ENCODE measurements around the gene VWC2. TPM values are rescaled to one million over a fixed set of nuclear protein-coding genes. Genes with fewer than 3 reads are reported as not detected.

The VWC2 gene
- total RNA-seq, 4 donors from 2014 or later: under 0.01 to 0.19 (median 0.09) TPM

DNA sequence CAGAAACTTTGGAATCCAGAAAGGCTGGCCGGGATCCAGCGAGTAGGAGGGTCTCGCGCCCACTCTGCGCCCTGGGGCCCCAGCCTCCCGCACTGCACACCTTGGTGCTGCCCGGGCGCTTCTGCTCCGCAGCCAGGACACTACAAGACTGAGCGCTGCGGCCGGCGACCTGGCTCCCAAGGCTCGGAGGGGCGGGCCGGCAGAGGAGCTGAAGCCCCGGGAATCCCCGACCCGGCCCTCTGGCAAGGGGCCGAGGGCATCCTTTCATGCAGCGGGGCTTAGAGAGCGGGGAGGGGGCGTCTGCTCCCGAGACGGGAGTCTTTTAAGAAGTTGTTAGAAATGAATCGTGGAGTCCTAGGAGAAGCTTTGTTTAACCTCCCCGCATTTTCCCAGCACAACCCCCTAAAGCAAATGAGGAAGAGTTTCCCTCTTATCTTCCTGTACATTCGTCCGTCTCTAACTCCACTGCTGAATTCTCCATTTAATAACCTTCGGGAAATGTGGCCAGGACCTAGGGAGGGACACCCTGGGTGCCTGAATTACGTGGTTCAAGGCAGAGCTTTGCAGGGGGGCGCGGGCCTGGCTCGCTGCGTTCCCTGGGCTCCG is 1.1 kb downstream of the VWC2 start:
- 1 to 4% methylated on average over 18 of the region's 36 CpGs for WGBS, 2 donors
- no peak for DNase-seq
- intact Hi-C loops (cut with DNase I): no loop called here
- Histone ChIP-seq H3K4me1 (peaks cover 13 to 38% (median 16%) of the 10 kb centered on the region in 3 donors), H3K4me3 (peak overlapping the region; percentile 42 to 65 (median 54)), H3K9me3 (no peaks in the 10 kb centered on the region), H3K27ac (peak overlapping the region in 1 of 4 donors; percentile 45), H3K36me3 (no peaks in the 10 kb centered on the region), H3K27me3 (peaks cover 0 to 70% (median 0%) of the 10 kb centered on the region in 4 donors)
- TF ChIP-seq POLR2A (IDR thresholded peaks at IDR 0.05): no peak
- TF ChIP-seq, protein P1, sequence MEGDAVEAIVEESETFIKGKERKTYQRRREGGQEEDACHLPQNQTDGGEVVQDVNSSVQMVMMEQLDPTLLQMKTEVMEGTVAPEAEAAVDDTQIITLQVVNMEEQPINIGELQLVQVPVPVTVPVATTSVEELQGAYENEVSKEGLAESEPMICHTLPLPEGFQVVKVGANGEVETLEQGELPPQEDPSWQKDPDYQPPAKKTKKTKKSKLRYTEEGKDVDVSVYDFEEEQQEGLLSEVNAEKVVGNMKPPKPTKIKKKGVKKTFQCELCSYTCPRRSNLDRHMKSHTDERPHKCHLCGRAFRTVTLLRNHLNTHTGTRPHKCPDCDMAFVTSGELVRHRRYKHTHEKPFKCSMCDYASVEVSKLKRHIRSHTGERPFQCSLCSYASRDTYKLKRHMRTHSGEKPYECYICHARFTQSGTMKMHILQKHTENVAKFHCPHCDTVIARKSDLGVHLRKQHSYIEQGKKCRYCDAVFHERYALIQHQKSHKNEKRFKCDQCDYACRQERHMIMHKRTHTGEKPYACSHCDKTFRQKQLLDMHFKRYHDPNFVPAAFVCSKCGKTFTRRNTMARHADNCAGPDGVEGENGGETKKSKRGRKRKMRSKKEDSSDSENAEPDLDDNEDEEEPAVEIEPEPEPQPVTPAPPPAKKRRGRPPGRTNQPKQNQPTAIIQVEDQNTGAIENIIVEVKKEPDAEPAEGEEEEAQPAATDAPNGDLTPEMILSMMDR (IDR thresholded peaks at IDR 0.05): no peak

DNA sequence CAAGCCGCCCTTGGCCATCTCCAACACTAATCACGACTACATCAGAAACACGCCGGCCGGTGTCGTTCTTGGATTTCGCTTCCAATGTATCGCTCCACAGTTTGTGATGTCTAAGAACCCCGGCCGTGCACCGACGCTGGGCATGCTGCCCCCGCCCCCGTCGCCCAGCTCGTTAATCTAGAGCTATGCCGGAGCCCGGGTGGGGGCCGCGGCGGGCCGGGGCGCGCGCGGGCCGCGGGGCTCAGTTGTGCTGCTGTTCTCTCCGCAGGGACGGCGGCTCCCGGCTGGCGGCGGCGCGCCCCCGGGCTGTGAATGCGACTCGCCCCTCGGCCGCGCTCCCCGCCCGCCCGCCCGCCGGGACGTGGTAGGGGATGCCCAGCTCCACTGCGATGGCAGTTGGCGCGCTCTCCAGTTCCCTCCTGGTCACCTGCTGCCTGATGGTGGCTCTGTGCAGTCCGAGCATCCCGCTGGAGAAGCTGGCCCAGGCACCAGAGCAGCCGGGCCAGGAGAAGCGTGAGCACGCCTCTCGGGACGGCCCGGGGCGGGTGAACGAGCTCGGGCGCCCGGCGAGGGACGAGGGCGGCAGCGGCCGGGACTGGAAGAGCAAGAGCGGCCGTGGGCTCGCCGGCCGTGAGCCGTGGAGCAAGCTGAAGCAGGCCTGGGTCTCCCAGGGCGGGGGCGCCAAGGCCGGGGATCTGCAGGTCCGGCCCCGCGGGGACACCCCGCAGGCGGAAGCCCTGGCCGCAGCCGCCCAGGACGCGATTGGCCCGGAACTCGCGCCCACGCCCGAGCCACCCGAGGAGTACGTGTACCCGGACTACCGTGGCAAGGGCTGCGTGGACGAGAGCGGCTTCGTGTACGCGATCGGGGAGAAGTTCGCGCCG is 1.9 kb downstream of the VWC2 start:
- H3K36me3 ChIP-seq: no peaks in the 10 kb centered on the region
- TF ChIP-seq, protein P1 (IDR thresholded peaks at IDR 0.05): peak in 1 of 6 experiments; percentile 5
- no peak for TF ChIP-seq POLR2A (IDR thresholded peaks at IDR 0.05)
- H3K9me3 ChIP-seq: no peaks in the 10 kb centered on the region
- DNase-seq: no peak
- H3K4me3 ChIP-seq: peak overlapping the region; percentile 42 to 65 (median 54)
- WGBS, 2 donors: 0% methylated on average over 15 of the region's 106 CpGs; no CpG with 5 or more reads in 1 of the 2 donors
- peak overlapping the region in 1 of 4 donors; percentile 38 for H3K27ac ChIP-seq
- H3K27me3 ChIP-seq: peaks cover 0 to 70% (median 0%) of the 10 kb centered on the region in 4 donors
- intact Hi-C loops (cut with DNase I): no loop called here
- H3K4me1 ChIP-seq: peaks cover 13 to 38% (median 16%) of the 10 kb centered on the region in 3 donors

DNA sequence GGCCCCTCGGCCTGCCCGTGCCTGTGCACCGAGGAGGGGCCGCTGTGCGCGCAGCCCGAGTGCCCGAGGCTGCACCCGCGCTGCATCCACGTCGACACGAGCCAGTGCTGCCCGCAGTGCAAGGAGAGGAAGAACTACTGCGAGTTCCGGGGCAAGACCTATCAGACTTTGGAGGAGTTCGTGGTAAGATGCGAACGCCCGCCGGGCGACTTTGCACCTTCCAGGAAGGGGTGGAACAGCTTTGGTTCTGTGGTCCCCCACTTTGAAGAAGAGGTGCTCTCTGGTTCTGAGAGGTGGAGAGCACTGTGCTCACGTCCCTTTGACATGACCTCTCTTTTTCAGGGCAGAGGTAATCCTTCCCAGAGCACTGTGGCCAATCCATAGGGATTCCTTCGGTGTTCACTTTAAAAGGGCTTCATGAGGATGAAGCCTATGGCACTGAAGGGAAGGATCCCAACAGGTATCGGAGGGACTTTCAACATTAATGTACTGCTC is 2.6 kb downstream of the VWC2 start:
- H3K9me3 ChIP-seq: no peaks in the 10 kb centered on the region
- DNase-seq: no peak
- peak overlapping the region in 1 of 4 donors; percentile 38 for H3K27ac ChIP-seq
- intact Hi-C loops (cut with DNase I): no loop called here
- peaks cover 13 to 38% (median 16%) of the 10 kb centered on the region in 3 donors for H3K4me1 ChIP-seq
- TF ChIP-seq, protein P1 (IDR thresholded peaks at IDR 0.05): no peak
- no peak for TF ChIP-seq POLR2A (IDR thresholded peaks at IDR 0.05)
- no peaks in the 10 kb centered on the region for H3K36me3 ChIP-seq
- H3K4me3 ChIP-seq: peak overlapping the region; percentile 42 to 65 (median 54)
- H3K27me3 ChIP-seq: peaks cover 0 to 68% (median 0%) of the 10 kb centered on the region in 4 donors
- 22 to 74% methylated on average over 3 to 17 of the region's 25 CpGs for WGBS, 2 donors

DNA sequence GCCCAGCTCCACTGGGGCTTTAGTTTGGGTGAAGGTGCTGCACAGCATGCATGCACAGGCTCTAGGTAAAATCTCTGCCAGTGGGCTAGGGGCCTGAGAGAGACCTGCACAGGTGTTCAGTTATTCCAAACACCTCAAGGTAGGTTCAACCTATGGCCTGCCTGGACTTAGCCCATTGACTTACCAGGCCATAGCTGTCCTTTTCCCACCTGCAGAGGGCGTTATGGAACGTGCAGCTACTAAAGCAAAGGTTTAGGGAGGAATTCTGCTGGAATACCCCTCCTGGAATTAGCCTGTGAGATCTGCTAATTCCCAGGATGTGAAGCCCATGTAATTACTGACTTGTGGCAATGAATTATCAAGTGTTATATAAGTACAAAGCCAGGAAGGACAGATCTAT is 3.6 kb downstream of the VWC2 start:
- Histone ChIP-seq H3K4me3 (no peak overlapping the region), H3K36me3 (no peaks in the 10 kb centered on the region), H3K4me1 (peaks cover 13 to 38% (median 16%) of the 10 kb centered on the region in 3 donors), H3K27me3 (peaks cover 0 to 58% (median 0%) of the 10 kb centered on the region in 4 donors), H3K27ac (no peak overlapping the region), H3K9me3 (no peaks in the 10 kb centered on the region)
- 11 to 28% methylated on average over 2 of the region's 2 CpGs for WGBS, 2 donors
- DNase-seq: no peak
- no peak for TF ChIP-seq POLR2A (IDR thresholded peaks at IDR 0.05)
- TF ChIP-seq, protein P1 (IDR thresholded peaks at IDR 0.05): peak in 2 of 6 experiments; percentile 10 to 35
- intact Hi-C loops (cut with DNase I): no loop called here

Measured in esophagus squamous epithelium (tissue), 5 donors.